ENCODE data around the gene UBL5. TPM values are rescaled to one million over a fixed set of nuclear protein-coding genes. Genes with fewer than 3 reads are reported as not detected.

The UBL5 gene
- total RNA-seq, 1 donor from 2014 or later, result 547 TPM

- H2AFZ ChIP-seq (ENCODE audit: low read depth, low read length), result no peak overlapping the region
- H3K36me3 Mint-ChIP-seq (ENCODE audit: low read depth, unreplicated experiment), result peaks cover 15% of the 10 kb centered on the region
- H3K4me3 Mint-ChIP-seq (ENCODE audit: unreplicated experiment), result no peak overlapping the region
- no peaks in the 10 kb centered on the region for H3K9me3 ChIP-seq (ENCODE audit: insufficient read depth, low read depth, low read length)
- H3K9ac ChIP-seq (ENCODE audit: low read length), result no peak overlapping the region
- no peaks in the 10 kb centered on the region for H3K36me3 ChIP-seq (ENCODE audit: insufficient read depth, low read length)
- H3K4me1 ChIP-seq (ENCODE audit: insufficient read depth, low read length), result no peaks in the 10 kb centered on the region
- no peaks in the 10 kb centered on the region for H3K9me3 Mint-ChIP-seq (ENCODE audit: unreplicated experiment)
- DNase-seq (ENCODE audit: low read depth) (no peak), FAIRE-seq (no peak)
- H3K79me2 ChIP-seq (ENCODE audit: insufficient read depth, low read length), result no peaks in the 10 kb centered on the region
- no peaks in the 10 kb centered on the region for H3K4me1 Mint-ChIP-seq (ENCODE audit: low read depth, unreplicated experiment)
- no peak for TF ChIP-seq CTCF (IDR thresholded peaks at IDR 0.05; ENCODE audit: insufficient read depth, low read depth, low read length)
- no peak for TF ChIP-seq EZH2 (IDR thresholded peaks at IDR 0.05; ENCODE audit: insufficient read depth, low read length)
- H3K27me3 ChIP-seq (ENCODE audit: insufficient read depth, low read length), result peaks cover 7% of the 10 kb centered on the region
- no peak overlapping the region for H3K4me2 ChIP-seq (ENCODE audit: low read length)
- no peak overlapping the region for H3K27ac Mint-ChIP-seq (ENCODE audit: unreplicated experiment)
- no peaks in the 10 kb centered on the region for H4K20me1 ChIP-seq (ENCODE audit: insufficient read depth, low read length)
- peaks cover 4% of the 10 kb centered on the region for H3K27me3 Mint-ChIP-seq (ENCODE audit: low read depth, unreplicated experiment)
- no peak overlapping the region for H3K4me3 ChIP-seq (ENCODE audit: insufficient read depth, low read depth, low read length)
- H3K27ac ChIP-seq (ENCODE audit: low read depth, low read length), result no peak overlapping the region
These were observed 38.2 kb downstream of the UBL5 start for GRCh38 chr19:9865732-9866501.

GRCh38 chr19:9868983-9869617, 41.4 kb downstream of the UBL5 start:
- Mint-ChIP-seq H3K4me1 (ENCODE audit: low read depth, unreplicated experiment) (no peaks in the 10 kb centered on the region), H3K4me3 (ENCODE audit: unreplicated experiment) (no peak overlapping the region), H3K27ac (ENCODE audit: unreplicated experiment) (no peak overlapping the region), H3K36me3 (ENCODE audit: low read depth, unreplicated experiment) (peaks cover 8% of the 10 kb centered on the region), H3K9me3 (ENCODE audit: unreplicated experiment) (no peaks in the 10 kb centered on the region), H3K27me3 (ENCODE audit: low read depth, unreplicated experiment) (peaks cover 3% of the 10 kb centered on the region)
- H3K27me3 ChIP-seq (ENCODE audit: insufficient read depth, low read length), result peaks cover 7% of the 10 kb centered on the region
- FAIRE-seq (no peak), DNase-seq (ENCODE audit: low read depth) (no peak)
- H3K4me1 ChIP-seq (ENCODE audit: insufficient read depth, low read length), result no peaks in the 10 kb centered on the region
- no peak overlapping the region for H3K4me3 ChIP-seq (ENCODE audit: insufficient read depth, low read depth, low read length)
- no peaks in the 10 kb centered on the region for H3K9me3 ChIP-seq (ENCODE audit: insufficient read depth, low read depth, low read length)
- no peak overlapping the region for H3K4me2 ChIP-seq (ENCODE audit: low read length)
- no peak overlapping the region for H3K27ac ChIP-seq (ENCODE audit: low read depth, low read length)
- no peaks in the 10 kb centered on the region for H3K79me2 ChIP-seq (ENCODE audit: insufficient read depth, low read length)
- no peak overlapping the region for H2AFZ ChIP-seq (ENCODE audit: low read depth, low read length)
- H4K20me1 ChIP-seq (ENCODE audit: insufficient read depth, low read length), result no peaks in the 10 kb centered on the region
- no peaks in the 10 kb centered on the region for H3K36me3 ChIP-seq (ENCODE audit: insufficient read depth, low read length)
- no peak overlapping the region for H3K9ac ChIP-seq (ENCODE audit: low read length)
- TF ChIP-seq CTCF (IDR thresholded peaks at IDR 0.05; ENCODE audit: insufficient read depth, low read depth, low read length), result no peak
- no peak for TF ChIP-seq EZH2 (IDR thresholded peaks at IDR 0.05; ENCODE audit: insufficient read depth, low read length)

All from astrocyte (in vitro differentiated cells and primary cell).